Measurements from ENCODE around the gene POLR3GL. TPM values are rescaled to one million over a fixed set of nuclear protein-coding genes. Genes with fewer than 3 reads are reported as not detected.

Gene POLR3GL
- total RNA-seq, 2 experiments from 2014 or later = 19.8 to 27.3 TPM

DNA sequence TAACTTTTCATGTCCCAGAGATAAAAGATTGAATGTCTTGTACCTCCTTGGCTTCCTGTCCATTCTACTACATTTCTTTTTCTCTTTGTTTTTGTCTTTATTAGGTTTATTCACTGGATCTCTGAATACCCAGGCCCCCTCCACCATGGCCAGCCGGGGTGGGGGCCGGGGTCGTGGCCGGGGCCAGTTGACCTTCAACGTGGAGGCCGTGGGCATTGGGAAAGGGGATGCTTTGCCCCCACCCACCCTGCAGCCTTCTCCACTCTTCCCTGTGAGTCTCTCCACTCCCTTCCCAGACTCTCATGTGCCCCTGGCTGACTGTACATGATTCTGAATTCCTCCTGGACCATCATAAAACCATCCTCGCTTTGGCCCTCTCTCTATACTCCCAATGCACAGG lies 10.2 kb downstream of the POLR3GL start:
- Histone ChIP-seq H3K4me3 (ENCODE audit: low read depth, low read length, poor library complexity, severe bottlenecking) (no peak overlapping the region), H3K9me2 (ENCODE audit: insufficient read depth, low read length) (no peaks in the 10 kb centered on the region), H4K20me1 (ENCODE audit: insufficient read depth, low read length) (no peaks in the 10 kb centered on the region), H2AFZ (ENCODE audit: low read length) (no peak overlapping the region), H3K36me3 (ENCODE audit: insufficient read depth, low read length) (no peaks in the 10 kb centered on the region), H3K27ac (ENCODE audit: low read depth, low read length, poor library complexity, severe bottlenecking) (no peak overlapping the region), H3K4me1 (ENCODE audit: insufficient read depth, low read length, poor library complexity, severe bottlenecking) (peaks cover 29% of the 10 kb centered on the region), H3K79me2 (ENCODE audit: insufficient read depth, low read depth, low read length) (no peaks in the 10 kb centered on the region), H3K4me2 (ENCODE audit: low read length) (no peak overlapping the region), H3K9me3 (ENCODE audit: low read length) (no peaks in the 10 kb centered on the region)
- intact Hi-C loops (cut with micrococcal nuclease; ENCODE audit: unreplicated experiment) = loop anchor here (5.0 kb wide), 1 partner anchor 127 kb away; the partner anchor contains the start of gene NUDT17
- TF ChIP-seq, protein P1, sequence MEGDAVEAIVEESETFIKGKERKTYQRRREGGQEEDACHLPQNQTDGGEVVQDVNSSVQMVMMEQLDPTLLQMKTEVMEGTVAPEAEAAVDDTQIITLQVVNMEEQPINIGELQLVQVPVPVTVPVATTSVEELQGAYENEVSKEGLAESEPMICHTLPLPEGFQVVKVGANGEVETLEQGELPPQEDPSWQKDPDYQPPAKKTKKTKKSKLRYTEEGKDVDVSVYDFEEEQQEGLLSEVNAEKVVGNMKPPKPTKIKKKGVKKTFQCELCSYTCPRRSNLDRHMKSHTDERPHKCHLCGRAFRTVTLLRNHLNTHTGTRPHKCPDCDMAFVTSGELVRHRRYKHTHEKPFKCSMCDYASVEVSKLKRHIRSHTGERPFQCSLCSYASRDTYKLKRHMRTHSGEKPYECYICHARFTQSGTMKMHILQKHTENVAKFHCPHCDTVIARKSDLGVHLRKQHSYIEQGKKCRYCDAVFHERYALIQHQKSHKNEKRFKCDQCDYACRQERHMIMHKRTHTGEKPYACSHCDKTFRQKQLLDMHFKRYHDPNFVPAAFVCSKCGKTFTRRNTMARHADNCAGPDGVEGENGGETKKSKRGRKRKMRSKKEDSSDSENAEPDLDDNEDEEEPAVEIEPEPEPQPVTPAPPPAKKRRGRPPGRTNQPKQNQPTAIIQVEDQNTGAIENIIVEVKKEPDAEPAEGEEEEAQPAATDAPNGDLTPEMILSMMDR (conservative IDR thresholded peaks at IDR 0.05; ENCODE audit: low read length) = no peak
- no peak for TF ChIP-seq EZH2phosphoT487 (IDR thresholded peaks at IDR 0.05; ENCODE audit: borderline replicate concordance, low read depth, low read length)
- no TSS peak for BruUV-seq (replicated peaks)
- POLR2A ChIA-PET = no interaction called here
- no peak for DNase-seq (ENCODE audit: low spot score)
- CTCF ChIA-PET (ENCODE audit: unreplicated experiment) = no interaction called here

- ChIA-PET CTCF (ENCODE audit: unreplicated experiment) (no interaction called here), POLR2A (no interaction called here)
- no peak overlapping the region for H2AFZ ChIP-seq (ENCODE audit: low read length)
- H3K4me3 ChIP-seq (ENCODE audit: low read depth, low read length, poor library complexity, severe bottlenecking) = no peak overlapping the region
- H3K9me3 ChIP-seq (ENCODE audit: low read length) = no peaks in the 10 kb centered on the region
- no peaks in the 10 kb centered on the region for H3K36me3 ChIP-seq (ENCODE audit: insufficient read depth, low read length)
- no peak for TF ChIP-seq EZH2phosphoT487 (IDR thresholded peaks at IDR 0.05; ENCODE audit: borderline replicate concordance, low read depth, low read length)
- TF ChIP-seq, protein P1 (conservative IDR thresholded peaks at IDR 0.05; ENCODE audit: low read length) = no peak
- H3K79me2 ChIP-seq (ENCODE audit: insufficient read depth, low read depth, low read length) = no peaks in the 10 kb centered on the region
- intact Hi-C loops (cut with micrococcal nuclease; ENCODE audit: unreplicated experiment) = loop anchor here (5.0 kb wide), 1 partner anchor 128 kb away; the partner anchor contains the start of gene NUDT17
- DNase-seq (ENCODE audit: low spot score) = no peak
- H3K27ac ChIP-seq (ENCODE audit: low read depth, low read length, poor library complexity, severe bottlenecking) = no peak overlapping the region
- no peaks in the 10 kb centered on the region for H4K20me1 ChIP-seq (ENCODE audit: insufficient read depth, low read length)
- H3K9me2 ChIP-seq (ENCODE audit: insufficient read depth, low read length) = no peaks in the 10 kb centered on the region
- H3K4me1 ChIP-seq (ENCODE audit: insufficient read depth, low read length, poor library complexity, severe bottlenecking) = peaks cover 34% of the 10 kb centered on the region
- H3K4me2 ChIP-seq (ENCODE audit: low read length) = no peak overlapping the region
- BruUV-seq (replicated peaks) = no TSS peak
Observed at GRCh38 chr1:145975216-145975615, 10.7 kb downstream of the POLR3GL start.

DNA sequence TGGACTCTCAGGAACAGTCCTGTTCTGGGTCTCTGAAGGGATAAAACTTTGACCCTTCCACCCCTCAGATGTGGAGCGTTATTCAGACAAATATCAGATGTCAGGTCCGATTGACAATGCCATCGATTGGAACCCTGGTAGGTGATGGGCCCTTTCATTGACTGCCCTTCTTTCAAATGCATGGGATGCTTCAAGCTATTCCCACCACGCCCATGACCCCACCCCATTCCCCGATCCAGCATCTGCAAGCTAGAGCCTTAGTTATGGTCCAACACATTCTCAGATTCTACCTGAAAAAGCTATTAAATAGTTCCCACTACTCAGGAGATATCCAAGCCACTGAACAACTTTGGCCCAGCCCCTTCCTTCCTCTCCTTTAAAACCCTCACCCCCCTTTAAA lies 12.5 kb downstream of the POLR3GL start:
- peak overlapping the region; percentile 20; the same call in 1 of the 2 replicates for H2AFZ ChIP-seq (ENCODE audit: low read length)
- H4K20me1 ChIP-seq (ENCODE audit: insufficient read depth, low read length) = no peaks in the 10 kb centered on the region
- no peaks in the 10 kb centered on the region for H3K9me2 ChIP-seq (ENCODE audit: insufficient read depth, low read length)
- DNase-seq (ENCODE audit: low spot score) = no peak
- no TSS peak for BruUV-seq (replicated peaks)
- TF ChIP-seq, protein P1 (conservative IDR thresholded peaks at IDR 0.05; ENCODE audit: low read length) = no peak
- peaks cover 52% of the 10 kb centered on the region for H3K4me1 ChIP-seq (ENCODE audit: insufficient read depth, low read length, poor library complexity, severe bottlenecking)
- H3K27ac ChIP-seq (ENCODE audit: low read depth, low read length, poor library complexity, severe bottlenecking) = no peak overlapping the region
- CTCF ChIA-PET (ENCODE audit: unreplicated experiment) = interaction anchor here (0.6 to 4.1 kb wide), 4 partner anchors 28 to 118 kb away, joined by 3 to 26 read pairs (median 12); partner anchors contain the start of gene PIAS3
- no peaks in the 10 kb centered on the region for H3K9me3 ChIP-seq (ENCODE audit: low read length)
- H3K79me2 ChIP-seq (ENCODE audit: insufficient read depth, low read depth, low read length) = no peaks in the 10 kb centered on the region
- H3K4me3 ChIP-seq (ENCODE audit: low read depth, low read length, poor library complexity, severe bottlenecking) = no peak overlapping the region
- intact Hi-C loops (cut with micrococcal nuclease; ENCODE audit: unreplicated experiment) = loop anchor here (1.0 to 5.0 kb wide), 3 partner anchors 30 to 130 kb away; partner anchors contain the start of gene NUDT17
- POLR2A ChIA-PET = interaction anchor here (0.6 to 4.6 kb wide), 4 partner anchors 12 to 45 kb away, joined by 3 to 58 read pairs (median 5); partner anchors contain the start of genes ANKRD34A and POLR3GL
- H3K36me3 ChIP-seq (ENCODE audit: insufficient read depth, low read length) = no peaks in the 10 kb centered on the region
- no peak overlapping the region for H3K4me2 ChIP-seq (ENCODE audit: low read length)
